DND-41 (cell line): ENCODE data around the gene EFEMP2.

Experiments
- ATAC-seq: fragments of 200-7000 bp; cut with Tn5 transposase; 3 replicates; pipeline ENCODE4 v1.9.1; 2021; ENCODE audit warnings: low read depth; ENCODE audit not compliant: insufficient read depth
- DNase-seq: peaks from one replicate; pipeline ENCODE4 v3.0.0-alpha.2; 2020
- H2AFZ ChIP-seq: 2 replicates; pipeline ENCODE4 v1.6.0; 2012; ENCODE audit warnings: low read depth, low read length
- H3K27ac ChIP-seq: 2 replicates; pipeline ENCODE4 v1.5.1; 2012; ENCODE audit warnings: low read length, inconsistent platforms
- H3K27me3 ChIP-seq: fragments of 200-600 bp; sonication (generic); 2 replicates; pipeline ENCODE4 v1.6.0; 2012; ENCODE audit warnings: low read length, mild to moderate bottlenecking, inconsistent platforms; ENCODE audit not compliant: insufficient read depth, poor library complexity
- H3K36me3 ChIP-seq: 2 replicates; pipeline ENCODE4 v1.5.1; 2012; ENCODE audit warnings: low read length, inconsistent platforms; ENCODE audit not compliant: insufficient read depth
- H3K4me1 ChIP-seq: 2 replicates; pipeline ENCODE4 v1.5.1; 2012; ENCODE audit warnings: mild to moderate bottlenecking, low read length; ENCODE audit not compliant: insufficient read depth
- H3K4me2 ChIP-seq: 2 replicates; pipeline ENCODE4 v1.6.0; 2012; ENCODE audit warnings: mild to moderate bottlenecking, moderate library complexity, low read length, inconsistent platforms; ENCODE audit not compliant: insufficient read depth
- H3K4me3 ChIP-seq, 2 experiments: fragments of 200-600 bp in 1 of 2; shearing (Covaris generic) in 1 of 2; 2 replicates each; pipeline ENCODE4 v1.5.1; 2012 to 2016; ENCODE audit warnings: inconsistent platforms in 2 of 2, low read length in 2 of 2, mild to moderate bottlenecking in 2 of 2, low read depth in 1 of 2, moderate library complexity in 1 of 2
- H3K79me2 ChIP-seq: 2 replicates; pipeline ENCODE4 v1.6.0; 2012; ENCODE audit warnings: low read length, inconsistent platforms; ENCODE audit not compliant: insufficient read depth
- H3K9ac ChIP-seq: 2 replicates; pipeline ENCODE4 v1.6.0; 2012; ENCODE audit warnings: low read depth, mild to moderate bottlenecking, inconsistent platforms, low read length, moderate library complexity
- H3K9me3 ChIP-seq: 2 replicates; pipeline ENCODE4 v1.5.1; 2012; ENCODE audit warnings: low read length, moderate library complexity, mild to moderate bottlenecking, inconsistent platforms; ENCODE audit not compliant: insufficient read depth, severe bottlenecking
- H4K20me1 ChIP-seq: 2 replicates; pipeline ENCODE4 v1.6.0; 2012; ENCODE audit warnings: low read length; ENCODE audit not compliant: insufficient read depth
- EZH2 ChIP-seq: IDR thresholded peaks from 3 replicates; pipeline ENCODE4 v1.6.1; 2012; ENCODE audit warnings: borderline replicate concordance, low read depth, mild to moderate bottlenecking, moderate library complexity, low read length, inconsistent platforms; ENCODE audit not compliant: severe bottlenecking
- TF ChIP-seq, protein P1 (sequence below): IDR thresholded peaks from 2 replicates; pipeline ENCODE4 v1.5.1; 2012; ENCODE audit warnings: borderline replicate concordance, low read length, moderate library complexity, mild to moderate bottlenecking; ENCODE audit not compliant: poor library complexity, severe bottlenecking; ENCODE audit errors: extremely low read depth

Gene EFEMP2

DNA sequence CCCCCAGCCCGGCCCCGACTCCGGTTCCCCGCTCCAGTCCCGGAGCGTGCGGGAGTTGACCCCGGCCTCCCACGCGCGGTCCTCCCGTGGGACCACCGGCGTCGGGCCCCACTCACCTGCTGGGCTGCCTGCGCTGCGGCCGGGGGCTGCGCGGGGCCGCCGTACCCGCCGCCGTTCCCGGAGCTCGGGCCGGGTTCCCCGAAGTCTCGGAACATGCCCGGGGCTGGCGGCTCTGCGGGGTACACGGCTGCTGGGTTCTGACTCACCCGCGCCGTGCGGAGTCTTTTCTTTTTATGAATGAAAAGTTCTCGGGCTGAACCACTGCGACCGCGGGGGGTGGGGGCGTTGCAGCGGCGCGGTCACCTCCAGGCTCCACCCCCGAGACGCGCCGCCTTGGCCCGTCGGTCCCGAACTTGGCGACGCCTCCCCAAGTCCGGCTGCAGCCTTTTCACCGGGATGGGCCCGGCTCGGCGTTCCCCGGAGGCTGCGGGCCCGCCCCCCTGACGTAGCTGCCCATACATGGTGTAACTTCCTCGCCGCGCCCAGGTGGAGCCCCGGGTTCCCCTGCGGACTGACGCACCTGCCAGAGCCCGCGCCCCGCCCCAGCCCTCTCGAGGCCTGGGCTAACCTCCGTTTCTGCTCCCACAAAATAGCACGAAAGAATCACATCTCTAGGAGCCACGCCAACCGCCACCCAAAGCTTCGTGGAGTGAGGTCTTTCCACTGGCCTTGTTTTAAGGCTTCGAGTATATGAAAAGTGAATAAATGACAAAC is 27.7 kb upstream of the EFEMP2 start, which contains the start of gene FOSL1:
Gene FOSL1, minus strand, starts transcription at position 264 of the 774 bp plus-strand sequence. Its CDS starts 49 bp downstream, at position 215.
- peak within 1 kb of the TSS; percentile 41 for H2AFZ ChIP-seq
- no peaks in the 10 kb centered on the region for H3K36me3 ChIP-seq
- peaks cover 46% of the 10 kb centered on the region for H3K27me3 ChIP-seq
- H3K9me3 ChIP-seq = no peaks in the 10 kb centered on the region
- TF ChIP-seq, protein P1, sequence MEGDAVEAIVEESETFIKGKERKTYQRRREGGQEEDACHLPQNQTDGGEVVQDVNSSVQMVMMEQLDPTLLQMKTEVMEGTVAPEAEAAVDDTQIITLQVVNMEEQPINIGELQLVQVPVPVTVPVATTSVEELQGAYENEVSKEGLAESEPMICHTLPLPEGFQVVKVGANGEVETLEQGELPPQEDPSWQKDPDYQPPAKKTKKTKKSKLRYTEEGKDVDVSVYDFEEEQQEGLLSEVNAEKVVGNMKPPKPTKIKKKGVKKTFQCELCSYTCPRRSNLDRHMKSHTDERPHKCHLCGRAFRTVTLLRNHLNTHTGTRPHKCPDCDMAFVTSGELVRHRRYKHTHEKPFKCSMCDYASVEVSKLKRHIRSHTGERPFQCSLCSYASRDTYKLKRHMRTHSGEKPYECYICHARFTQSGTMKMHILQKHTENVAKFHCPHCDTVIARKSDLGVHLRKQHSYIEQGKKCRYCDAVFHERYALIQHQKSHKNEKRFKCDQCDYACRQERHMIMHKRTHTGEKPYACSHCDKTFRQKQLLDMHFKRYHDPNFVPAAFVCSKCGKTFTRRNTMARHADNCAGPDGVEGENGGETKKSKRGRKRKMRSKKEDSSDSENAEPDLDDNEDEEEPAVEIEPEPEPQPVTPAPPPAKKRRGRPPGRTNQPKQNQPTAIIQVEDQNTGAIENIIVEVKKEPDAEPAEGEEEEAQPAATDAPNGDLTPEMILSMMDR = no peak
- peak; percentile 90 for TF ChIP-seq EZH2
- no peak within 1 kb of the TSS for H3K27ac ChIP-seq
- peaks cover 23% of the 10 kb centered on the region for H3K4me1 ChIP-seq
- peak; percentile 63 for DNase-seq
- H4K20me1 ChIP-seq = 0 out of 2 replicates have a peak, but pooled peaks cover 5% of the 10 kb centered on the region
- peak within 1 kb of the TSS; percentile 43 for H3K9ac ChIP-seq
- no peaks in the 10 kb centered on the region for H3K79me2 ChIP-seq
- ATAC-seq = peak; percentile 70
- peak within 1 kb of the TSS; percentile 69 for H3K4me2 ChIP-seq
- H3K4me3 ChIP-seq = peak within 1 kb of the TSS in 1 of 2 experiments; percentile 53; a peak in 2 of 4 replicates

DNA sequence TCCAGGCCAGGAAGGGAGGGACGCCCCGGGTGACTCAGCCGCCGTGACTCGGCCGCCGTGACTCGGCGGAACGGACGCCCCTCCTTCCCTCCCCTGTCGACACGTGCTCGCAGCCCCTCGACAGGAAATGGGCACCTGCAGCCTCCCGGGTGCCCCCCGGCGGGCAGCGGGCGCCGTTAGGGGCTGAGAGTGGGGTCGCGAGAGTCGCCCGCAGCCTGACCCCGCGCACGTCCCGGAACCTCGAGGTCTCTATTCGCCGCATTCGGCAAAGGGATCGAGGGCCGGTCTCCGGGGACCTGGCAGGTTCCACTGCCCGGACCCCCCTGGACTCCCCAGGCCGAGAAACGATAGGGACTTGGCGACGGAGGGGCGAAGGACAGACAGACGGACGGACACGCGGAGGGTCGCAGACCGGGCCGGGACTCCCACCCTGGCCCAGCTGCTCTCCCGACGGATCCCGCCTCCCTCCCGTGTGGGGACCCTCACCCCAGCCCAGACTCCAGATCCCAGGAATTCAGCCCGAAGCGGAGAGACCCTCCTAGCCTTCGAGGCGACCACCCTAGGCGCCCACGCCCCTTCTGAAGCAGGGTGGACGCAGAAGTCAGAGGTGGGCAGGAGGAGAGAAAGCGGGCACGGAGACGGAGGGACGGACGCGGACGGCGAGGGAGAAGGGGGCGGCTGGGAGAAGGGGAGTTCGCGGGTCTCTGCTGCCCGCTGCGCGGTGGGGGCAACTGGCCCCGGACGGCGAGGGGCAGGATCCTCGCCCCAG is 26.9 kb upstream of the EFEMP2 start:
- peak; percentile 69 for DNase-seq
- Histone ChIP-seq H3K9me3 (no peaks in the 10 kb centered on the region), H4K20me1 (0 out of 2 replicates have a peak, but pooled peaks cover 5% of the 10 kb centered on the region), H3K4me2 (peak overlapping the region; percentile 69), H3K36me3 (no peaks in the 10 kb centered on the region), H3K9ac (peak overlapping the region; percentile 43), H3K27ac (no peak overlapping the region), H3K4me1 (peaks cover 23% of the 10 kb centered on the region), H3K4me3 (peak overlapping the region in 1 of 2 experiments; percentile 53; a peak in 2 of 4 replicates), H3K27me3 (peaks cover 46% of the 10 kb centered on the region), H2AFZ (peak overlapping the region; percentile 41), H3K79me2 (no peaks in the 10 kb centered on the region)
- TF ChIP-seq, protein P1 = peak; percentile 36
- peak; percentile 80 for TF ChIP-seq EZH2
- ATAC-seq = peak; percentile 69

DNA sequence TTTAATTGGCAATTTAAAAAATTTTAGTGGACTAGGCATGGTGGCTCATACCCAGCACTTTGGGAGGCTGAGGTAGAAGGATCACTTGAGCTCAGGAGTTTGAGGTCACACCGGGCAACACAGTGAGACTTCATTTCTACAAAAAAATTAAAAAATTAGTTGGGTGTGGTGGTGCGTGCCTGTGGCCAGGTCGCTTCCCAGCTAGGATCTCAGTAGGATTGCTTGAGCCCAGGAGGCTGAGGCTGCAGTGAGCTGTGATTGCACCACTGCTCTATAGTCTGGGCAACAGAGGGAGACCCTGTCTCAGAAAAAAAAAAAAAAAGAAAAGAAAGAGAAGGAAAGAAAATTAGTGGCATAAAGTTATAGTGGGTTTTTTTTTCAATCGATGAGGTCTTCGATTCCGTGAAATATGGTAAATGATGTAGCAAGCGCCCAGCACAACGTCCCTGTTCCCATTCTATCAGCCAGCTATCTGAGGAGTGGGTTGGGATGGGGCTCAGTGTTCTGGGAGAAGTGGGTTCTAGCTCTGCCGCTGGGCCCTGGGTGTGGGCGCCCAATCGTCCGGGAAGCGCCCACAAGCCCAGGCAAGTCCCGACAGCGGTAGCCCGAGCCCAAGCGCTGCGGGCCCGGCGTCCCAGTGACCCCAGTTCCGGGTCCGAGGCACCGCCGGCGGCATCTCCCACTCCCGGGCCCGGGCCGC is 26.2 kb upstream of the EFEMP2 start:
- Histone ChIP-seq H3K36me3 (no peaks in the 10 kb centered on the region), H3K4me1 (peaks cover 23% of the 10 kb centered on the region), H3K4me3 (peak overlapping the region in 1 of 2 experiments; percentile 53; a peak in 2 of 4 replicates), H3K9me3 (no peaks in the 10 kb centered on the region), H3K27ac (no peak overlapping the region), H3K4me2 (peak overlapping the region; percentile 69), H3K27me3 (peaks cover 46% of the 10 kb centered on the region), H3K9ac (peak overlapping the region; percentile 43; the same call in 1 of the 2 replicates), H4K20me1 (0 out of 2 replicates have a peak, but pooled peaks cover 5% of the 10 kb centered on the region), H2AFZ (peak overlapping the region; percentile 41; the same call in 1 of the 2 replicates), H3K79me2 (no peaks in the 10 kb centered on the region)
- peak; percentile 5 for TF ChIP-seq EZH2
- TF ChIP-seq, protein P1 = no peak
- DNase-seq (no peak), ATAC-seq (no peak)
